Prostate gland (tissue), 2 donors: ENCODE measurements around the gene CYSLTR1.

ENCODE experiments used
- CTCF ChIP-seq, 4 experiments: fragments of 200-600 bp in 2 of 4; fragments of 450-650 bp in 2 of 4; sonication (generic) in 2 of 4; IDR thresholded peaks; 1 replicate in 3 of 4; 2 replicates in 1 of 4; pipeline ENCODE4 v1.5.1; 2016 to 2019; ENCODE audit warnings: antibody characterized with exemption in 4 of 4, mild to moderate bottlenecking in 2 of 4, moderate library complexity in 2 of 4
- POLR2A ChIP-seq: fragments of 450-650 bp; IDR thresholded peaks from one replicate; pipeline ENCODE4 v1.6.1; 2016; ENCODE audit warnings: antibody characterized with exemption, mild to moderate bottlenecking

- peak in 1 of 4 experiments; percentile 29 for TF ChIP-seq CTCF (IDR thresholded peaks at IDR 0.05)
- TF ChIP-seq POLR2A = no peak
Measured at GRCh38 chrX:78375894-78376293, 48.5 kb upstream of the CYSLTR1 start.
